Vagina (tissue), 2 donors: ENCODE results near the gene TTC34.
"Not testable (repeated sequence)": the region's sequence is repeated elsewhere in the genome, so short reads cannot be mapped to it uniquely, and the experiment has no call there.

ENCODE experiments used
- POLR2A ChIP-seq, 2 donors: fragments of 450-650 bp; IDR thresholded peaks; one replicate each; pipeline ENCODE4 v1.6.1; 2017; ENCODE audit warnings: antibody characterized with exemption in 2 of 2, mild to moderate bottlenecking in 2 of 2, moderate library complexity in 2 of 2
- TF ChIP-seq, protein P1 (sequence below), 3 experiments: fragments of 450-650 bp in 2 of 3; fragments of 200-600 bp in 1 of 3; sonication (generic) in 1 of 3; IDR thresholded peaks; one replicate each; pipeline ENCODE4 v1.5.1; 2017 to 2019; ENCODE audit warnings: antibody characterized with exemption in 3 of 3, mild to moderate bottlenecking in 2 of 3, moderate library complexity in 2 of 3

DNA sequence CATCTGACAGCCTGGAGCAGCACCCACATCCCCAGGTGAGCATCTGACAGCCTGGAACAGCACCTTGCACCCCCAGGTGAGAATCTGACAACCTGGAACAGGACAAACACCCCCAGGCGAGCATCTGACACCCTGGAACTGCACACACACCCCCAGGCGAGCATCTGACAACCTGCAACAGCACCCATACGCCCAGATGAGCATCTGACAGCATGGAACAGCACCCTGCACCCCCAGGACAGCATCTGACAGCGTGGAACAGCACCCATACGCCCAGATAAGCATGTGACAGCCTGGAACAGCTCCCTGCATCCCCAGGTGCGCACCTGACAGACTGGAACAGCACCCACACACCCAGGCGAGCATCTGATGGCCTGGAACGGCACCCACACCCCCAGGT is 49.0 kb downstream of the TTC34 start:
- not testable (repeated sequence) for TF ChIP-seq POLR2A (IDR thresholded peaks at IDR 0.05)
- TF ChIP-seq, protein P1, sequence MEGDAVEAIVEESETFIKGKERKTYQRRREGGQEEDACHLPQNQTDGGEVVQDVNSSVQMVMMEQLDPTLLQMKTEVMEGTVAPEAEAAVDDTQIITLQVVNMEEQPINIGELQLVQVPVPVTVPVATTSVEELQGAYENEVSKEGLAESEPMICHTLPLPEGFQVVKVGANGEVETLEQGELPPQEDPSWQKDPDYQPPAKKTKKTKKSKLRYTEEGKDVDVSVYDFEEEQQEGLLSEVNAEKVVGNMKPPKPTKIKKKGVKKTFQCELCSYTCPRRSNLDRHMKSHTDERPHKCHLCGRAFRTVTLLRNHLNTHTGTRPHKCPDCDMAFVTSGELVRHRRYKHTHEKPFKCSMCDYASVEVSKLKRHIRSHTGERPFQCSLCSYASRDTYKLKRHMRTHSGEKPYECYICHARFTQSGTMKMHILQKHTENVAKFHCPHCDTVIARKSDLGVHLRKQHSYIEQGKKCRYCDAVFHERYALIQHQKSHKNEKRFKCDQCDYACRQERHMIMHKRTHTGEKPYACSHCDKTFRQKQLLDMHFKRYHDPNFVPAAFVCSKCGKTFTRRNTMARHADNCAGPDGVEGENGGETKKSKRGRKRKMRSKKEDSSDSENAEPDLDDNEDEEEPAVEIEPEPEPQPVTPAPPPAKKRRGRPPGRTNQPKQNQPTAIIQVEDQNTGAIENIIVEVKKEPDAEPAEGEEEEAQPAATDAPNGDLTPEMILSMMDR (IDR thresholded peaks at IDR 0.05): not testable (repeated sequence)
